Epithelial cell of esophagus (primary cell): ENCODE measurements around the gene TUBGCP2.

Experiments used
- DNase-seq: peaks from one replicate; pipeline ENCODE4 v3.0.0; 2010; ENCODE audit warnings: low read depth
- H3K4me3 ChIP-seq: 2 replicates; pipeline ENCODE4 v1.5.1; 2011; ENCODE audit warnings: mild to moderate bottlenecking, low read length, control low read depth
- TF ChIP-seq, protein P1 (sequence below): IDR thresholded peaks from 2 replicates; pipeline ENCODE4 v1.5.1; 2011; ENCODE audit warnings: low read depth, mild to moderate bottlenecking, low read length, control low read depth, inconsistent platforms; ENCODE audit not compliant: insufficient read depth; ENCODE audit errors: missing control alignments

TUBGCP2 gene

GRCh38 chr10:133307776-133308420, 774 bp downstream of the TUBGCP2 start:
- H3K4me3 ChIP-seq, result peak overlapping the region; percentile 85
- TF ChIP-seq, protein P1, sequence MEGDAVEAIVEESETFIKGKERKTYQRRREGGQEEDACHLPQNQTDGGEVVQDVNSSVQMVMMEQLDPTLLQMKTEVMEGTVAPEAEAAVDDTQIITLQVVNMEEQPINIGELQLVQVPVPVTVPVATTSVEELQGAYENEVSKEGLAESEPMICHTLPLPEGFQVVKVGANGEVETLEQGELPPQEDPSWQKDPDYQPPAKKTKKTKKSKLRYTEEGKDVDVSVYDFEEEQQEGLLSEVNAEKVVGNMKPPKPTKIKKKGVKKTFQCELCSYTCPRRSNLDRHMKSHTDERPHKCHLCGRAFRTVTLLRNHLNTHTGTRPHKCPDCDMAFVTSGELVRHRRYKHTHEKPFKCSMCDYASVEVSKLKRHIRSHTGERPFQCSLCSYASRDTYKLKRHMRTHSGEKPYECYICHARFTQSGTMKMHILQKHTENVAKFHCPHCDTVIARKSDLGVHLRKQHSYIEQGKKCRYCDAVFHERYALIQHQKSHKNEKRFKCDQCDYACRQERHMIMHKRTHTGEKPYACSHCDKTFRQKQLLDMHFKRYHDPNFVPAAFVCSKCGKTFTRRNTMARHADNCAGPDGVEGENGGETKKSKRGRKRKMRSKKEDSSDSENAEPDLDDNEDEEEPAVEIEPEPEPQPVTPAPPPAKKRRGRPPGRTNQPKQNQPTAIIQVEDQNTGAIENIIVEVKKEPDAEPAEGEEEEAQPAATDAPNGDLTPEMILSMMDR, result peak; percentile 88
- DNase-seq, result peak; percentile 89

DNA sequence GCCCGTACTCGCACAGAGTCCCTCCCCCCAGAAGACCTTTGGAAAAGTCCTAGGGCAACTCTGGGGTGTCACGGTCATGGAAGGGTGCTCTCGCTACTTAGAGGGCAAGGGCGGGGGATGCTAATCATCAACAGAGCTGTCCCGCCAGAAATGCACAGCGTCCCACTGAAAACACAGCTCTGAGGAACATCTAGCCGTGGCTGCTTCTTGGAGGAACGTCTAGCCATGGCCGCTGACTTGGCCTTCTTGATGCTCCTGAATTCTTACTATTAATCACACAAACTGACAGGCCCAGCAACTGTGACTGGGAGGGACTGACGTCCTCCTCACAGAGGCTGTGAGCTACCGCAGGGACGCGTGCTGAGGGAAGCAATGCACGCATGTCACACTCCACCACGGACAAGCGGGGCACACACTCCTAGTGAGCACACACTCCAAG, 1.7 kb downstream of the TUBGCP2 start:
- TF ChIP-seq, protein P1, result no peak
- no peak for DNase-seq
- no peak overlapping the region for H3K4me3 ChIP-seq

- DNase-seq, result no peak
- H3K4me3 ChIP-seq, result no peak overlapping the region
- TF ChIP-seq, protein P1, result no peak
Measured at GRCh38 chr10:133306097-133306476, 2.6 kb downstream of the TUBGCP2 start.

- no peak for DNase-seq
- TF ChIP-seq, protein P1, result no peak
- no peak overlapping the region for H3K4me3 ChIP-seq
Measured at GRCh38 chr10:133303206-133303605, 5.5 kb downstream of the TUBGCP2 start.

GRCh38 chr10:133302230-133302629, 6.4 kb downstream of the TUBGCP2 start:
- DNase-seq, result no peak
- no peak overlapping the region for H3K4me3 ChIP-seq
- TF ChIP-seq, protein P1, result no peak

- H3K4me3 ChIP-seq, result no peak overlapping the region
- DNase-seq, result no peak
- TF ChIP-seq, protein P1, result no peak
Measured at GRCh38 chr10:133299738-133300137, 8.9 kb downstream of the TUBGCP2 start.

DNA sequence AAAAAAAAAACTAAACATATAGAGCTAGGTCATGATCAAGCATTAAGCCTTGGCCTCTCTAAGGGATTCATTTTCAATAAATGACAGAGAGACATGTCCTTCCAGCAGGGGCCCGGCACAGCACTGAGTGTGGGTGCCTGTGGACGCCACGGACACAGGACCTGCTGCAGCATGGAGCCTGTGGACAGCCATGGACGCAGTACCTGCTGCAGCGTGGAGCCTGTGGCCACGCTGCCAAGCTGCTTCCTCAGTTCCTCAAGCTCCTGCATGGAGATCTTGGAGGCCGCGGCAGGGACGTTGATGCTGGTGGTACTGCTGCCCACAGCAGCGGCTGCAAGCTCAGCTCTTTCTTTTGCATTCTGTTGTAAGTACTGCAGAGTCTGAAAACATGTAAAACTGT, 9.4 kb downstream of the TUBGCP2 start:
- H3K4me3 ChIP-seq, result no peak overlapping the region
- no peak for DNase-seq
- TF ChIP-seq, protein P1, result no peak
